ENCODE data around the gene RALB. TPM values are rescaled to one million over a fixed set of nuclear protein-coding genes. Genes with fewer than 3 reads are reported as not detected.

Gene RALB
- total RNA-seq, 2 experiments from 2014 or later: 52.5 to 52.9 TPM

GRCh38 chr2:120245520-120246332 lies 6.9 kb upstream of the RALB start:
- H3K4me3 Mint-ChIP-seq: no peak overlapping the region
- no peak for DNase-seq
- H3K27me3 Mint-ChIP-seq: peaks cover 7% of the 10 kb centered on the region
- ChIA-PET POLR2A (no interaction called here), CTCF (no interaction called here)
- intact Hi-C loops (cut with micrococcal nuclease): no loop called here
- H3K27ac Mint-ChIP-seq: no peak overlapping the region
- H3K36me3 Mint-ChIP-seq: no peaks in the 10 kb centered on the region
- peaks cover 8% of the 10 kb centered on the region for H3K9me3 Mint-ChIP-seq
- no peaks in the 10 kb centered on the region for H3K4me1 Mint-ChIP-seq (ENCODE audit: low read depth)

GRCh38 chr2:120246546-120247300 lies 5.9 kb upstream of the RALB start:
- H3K9me3 Mint-ChIP-seq: peaks cover 8% of the 10 kb centered on the region
- peaks cover 2% of the 10 kb centered on the region for H3K4me1 Mint-ChIP-seq (ENCODE audit: low read depth)
- no peak overlapping the region for H3K4me3 Mint-ChIP-seq
- no peaks in the 10 kb centered on the region for H3K36me3 Mint-ChIP-seq
- peaks cover 7% of the 10 kb centered on the region for H3K27me3 Mint-ChIP-seq
- no peak for DNase-seq
- intact Hi-C loops (cut with micrococcal nuclease): no loop called here
- no peak overlapping the region for H3K27ac Mint-ChIP-seq
- POLR2A ChIA-PET: interaction anchor here (1.0 kb wide), 1 partner anchor 69 kb away, joined by 3 read pairs; no protein-coding TSS in a partner anchor
- CTCF ChIA-PET: interaction anchor here (1.5 kb wide), 1 partner anchor 66 kb away, joined by 4 read pairs; no protein-coding TSS in a partner anchor

- POLR2A ChIA-PET: no interaction called here
- Mint-ChIP-seq H3K4me1 (ENCODE audit: low read depth) (peaks cover 6% of the 10 kb centered on the region), H3K36me3 (no peaks in the 10 kb centered on the region), H3K27me3 (peaks cover 7% of the 10 kb centered on the region), H3K4me3 (no peak overlapping the region), H3K9me3 (peaks cover 8% of the 10 kb centered on the region), H3K27ac (no peak overlapping the region)
- no peak for DNase-seq
- CTCF ChIA-PET: interaction anchor here (1.5 kb wide), 1 partner anchor 65 kb away, joined by 4 read pairs; no protein-coding TSS in a partner anchor
- intact Hi-C loops (cut with micrococcal nuclease): no loop called here
Observed at GRCh38 chr2:120247851-120248250, 4.8 kb upstream of the RALB start.

DNA sequence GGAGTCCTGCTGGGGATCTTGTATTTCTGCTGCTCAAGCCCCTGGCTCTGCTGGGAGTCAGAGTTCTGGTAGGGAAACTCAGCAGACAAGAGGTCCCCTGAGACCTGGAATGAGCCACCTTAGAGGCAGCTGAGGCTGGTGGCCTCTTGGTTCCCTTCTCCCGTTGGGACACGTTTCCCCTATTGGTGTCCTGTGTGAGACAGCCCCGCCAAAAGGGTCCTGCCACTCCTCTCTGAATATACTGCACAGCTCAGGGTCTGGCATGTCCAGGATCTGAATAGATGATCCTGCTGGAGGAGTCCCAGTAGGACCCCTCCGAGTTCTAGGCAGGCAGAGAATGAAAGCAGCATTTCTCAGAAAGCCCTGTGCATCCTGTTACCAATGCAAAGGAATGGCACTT lies 2.0 kb upstream of the RALB start:
- DNase-seq: no peak
- H3K36me3 Mint-ChIP-seq: peaks cover 6% of the 10 kb centered on the region
- CTCF ChIA-PET: interaction anchor here (2.5 to 2.6 kb wide), 2 partner anchors 63 to 75 kb away, joined by 15 to 20 read pairs; no protein-coding TSS in a partner anchor
- no peak overlapping the region for H3K4me3 Mint-ChIP-seq
- POLR2A ChIA-PET: interaction anchor here (1.7 kb wide), 1 partner anchor 18 kb away, joined by 4 read pairs; no protein-coding TSS in a partner anchor
- H3K27me3 Mint-ChIP-seq: peaks cover 7% of the 10 kb centered on the region
- no peak overlapping the region for H3K27ac Mint-ChIP-seq
- H3K9me3 Mint-ChIP-seq: no peaks in the 10 kb centered on the region
- intact Hi-C loops (cut with micrococcal nuclease): no loop called here
- peaks cover 25% of the 10 kb centered on the region for H3K4me1 Mint-ChIP-seq (ENCODE audit: low read depth)

GRCh38 chr2:120251078-120251477 lies 1.6 kb upstream of the RALB start:
- Mint-ChIP-seq H3K27me3 (peaks cover 7% of the 10 kb centered on the region), H3K4me1 (ENCODE audit: low read depth) (peaks cover 29% of the 10 kb centered on the region), H3K9me3 (no peaks in the 10 kb centered on the region), H3K27ac (no peak overlapping the region), H3K4me3 (no peak overlapping the region), H3K36me3 (peaks cover 8% of the 10 kb centered on the region)
- intact Hi-C loops (cut with micrococcal nuclease): no loop called here
- no peak for DNase-seq
- ChIA-PET CTCF (interaction anchor here (0.6 to 2.6 kb wide), 5 partner anchors 15 to 248 kb away, joined by 3 to 20 read pairs (median 4); no protein-coding TSS in a partner anchor), POLR2A (interaction anchor here (1.7 kb wide), 1 partner anchor 18 kb away, joined by 4 read pairs; no protein-coding TSS in a partner anchor)

- peaks cover 12% of the 10 kb centered on the region for H3K36me3 Mint-ChIP-seq
- H3K27me3 Mint-ChIP-seq: peaks cover 7% of the 10 kb centered on the region
- ChIA-PET POLR2A (interaction anchor here (0.9 to 1.7 kb wide), 7 partner anchors 9 to 75 kb away, joined by 3 to 12 read pairs (median 4); partner anchors contain the start of gene TMEM185B), CTCF (interaction anchor here (0.6 to 2.6 kb wide), 10 partner anchors 16 to 249 kb away, joined by 3 to 20 read pairs (median 4); partner anchors contain the start of gene TMEM185B)
- intact Hi-C loops (cut with micrococcal nuclease): loop anchor here (1.0 kb wide), 7 partner anchors 9 to 493 kb away; partner anchors contain the start of genes PTPN4 and TMEM185B
- DNase-seq: no peak
- H3K9me3 Mint-ChIP-seq: no peaks in the 10 kb centered on the region
- peak overlapping the region; percentile 98 for H3K4me3 Mint-ChIP-seq
- H3K27ac Mint-ChIP-seq: peak overlapping the region; percentile 64
- peaks cover 37% of the 10 kb centered on the region for H3K4me1 Mint-ChIP-seq (ENCODE audit: low read depth)
Observed at GRCh38 chr2:120251880-120252224, 800 bp upstream of the RALB start.

DNA sequence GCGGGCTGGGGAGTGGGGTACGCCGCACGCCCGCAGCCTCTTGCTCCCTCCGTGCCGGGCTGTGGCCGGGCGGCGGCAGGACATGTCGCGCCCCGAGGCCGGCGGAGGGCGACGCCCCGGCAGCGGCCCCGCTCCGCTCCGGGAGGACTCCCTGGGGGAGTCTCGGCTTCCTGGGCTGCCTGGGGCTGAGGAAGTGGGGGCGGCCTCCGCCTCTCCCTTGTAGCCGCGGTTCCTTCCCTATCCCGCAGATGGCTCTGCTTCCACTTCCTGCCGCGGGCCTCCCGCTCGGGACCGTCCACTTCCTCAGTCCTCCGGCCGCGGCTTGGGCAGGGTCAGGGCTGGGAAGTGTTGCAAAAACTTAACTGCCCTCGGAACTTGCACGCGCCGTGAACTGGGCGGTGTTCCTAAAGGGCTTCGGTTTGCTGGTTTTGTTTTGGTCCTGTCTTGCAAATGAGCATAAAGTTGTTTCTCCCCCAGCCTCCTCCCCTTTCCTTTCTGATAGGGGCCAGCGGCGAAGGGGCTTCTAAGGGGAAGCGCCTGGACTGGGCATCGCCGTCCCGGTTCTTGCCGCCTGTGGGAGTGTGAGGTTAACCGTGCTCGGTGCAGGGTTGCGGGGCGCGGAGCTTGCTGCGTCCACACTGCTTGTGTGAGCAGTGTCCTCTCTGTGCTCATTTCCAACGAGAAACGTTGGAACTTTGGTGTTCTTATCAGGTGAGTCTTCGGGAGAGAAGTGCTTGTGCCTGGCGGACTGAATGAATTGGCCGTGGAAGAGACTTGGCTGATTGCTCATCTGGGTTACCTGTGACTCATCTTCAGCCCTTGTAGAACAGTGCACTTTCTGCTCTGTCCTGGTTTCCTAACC lies 600 bp downstream of the RALB start:
- CTCF ChIA-PET: interaction anchor here (1.1 to 2.8 kb wide), 6 partner anchors 13 to 77 kb away, joined by 4 to 20 read pairs (median 10); no protein-coding TSS in a partner anchor
- POLR2A ChIA-PET: interaction anchor here (0.9 to 1.7 kb wide), 6 partner anchors 8 to 77 kb away, joined by 3 to 12 read pairs (median 4); no protein-coding TSS in a partner anchor

GRCh38 chr2:120254178-120254577 lies 1.5 kb downstream of the RALB start:
- Mint-ChIP-seq H3K4me3 (peak overlapping the region; percentile 95), H3K27me3 (no peaks in the 10 kb centered on the region), H3K36me3 (peaks cover 21% of the 10 kb centered on the region), H3K4me1 (ENCODE audit: low read depth) (peaks cover 54% of the 10 kb centered on the region), H3K9me3 (no peaks in the 10 kb centered on the region), H3K27ac (no peak overlapping the region)
- no peak for DNase-seq
- intact Hi-C loops (cut with micrococcal nuclease): no loop called here
- ChIA-PET CTCF (interaction anchor here (2.8 kb wide), 1 partner anchor 59 kb away, joined by 17 read pairs; no protein-coding TSS in a partner anchor), POLR2A (no interaction called here)

More for the DNA sequence above, 600 bp downstream of the RALB start:
- H3K36me3 Mint-ChIP-seq: peaks cover 14% of the 10 kb centered on the region
- peaks cover 3% of the 10 kb centered on the region for H3K27me3 Mint-ChIP-seq
- peak overlapping the region; percentile 83 for H3K27ac Mint-ChIP-seq
- peaks cover 50% of the 10 kb centered on the region for H3K4me1 Mint-ChIP-seq (ENCODE audit: low read depth)
- DNase-seq: peak; percentile 59
- H3K9me3 Mint-ChIP-seq: no peaks in the 10 kb centered on the region
- intact Hi-C loops (cut with micrococcal nuclease): no loop called here
- peak overlapping the region; percentile 95 for H3K4me3 Mint-ChIP-seq

- H3K27ac Mint-ChIP-seq: no peak overlapping the region
- H3K4me3 Mint-ChIP-seq: peak overlapping the region; percentile 7
- no peaks in the 10 kb centered on the region for H3K27me3 Mint-ChIP-seq
- H3K4me1 Mint-ChIP-seq (ENCODE audit: low read depth): peaks cover 54% of the 10 kb centered on the region
- intact Hi-C loops (cut with micrococcal nuclease): no loop called here
- no peak for DNase-seq
- CTCF ChIA-PET: interaction anchor here (1.3 to 2.8 kb wide), 2 partner anchors 58 to 80 kb away, joined by 3 to 17 read pairs; no protein-coding TSS in a partner anchor
- POLR2A ChIA-PET: interaction anchor here (1.0 kb wide), 1 partner anchor 15 kb away, joined by 3 read pairs; no protein-coding TSS in a partner anchor
- H3K9me3 Mint-ChIP-seq: peaks cover 3% of the 10 kb centered on the region
- H3K36me3 Mint-ChIP-seq: peaks cover 24% of the 10 kb centered on the region
Observed at GRCh38 chr2:120255071-120255470, 2.4 kb downstream of the RALB start.

DNA sequence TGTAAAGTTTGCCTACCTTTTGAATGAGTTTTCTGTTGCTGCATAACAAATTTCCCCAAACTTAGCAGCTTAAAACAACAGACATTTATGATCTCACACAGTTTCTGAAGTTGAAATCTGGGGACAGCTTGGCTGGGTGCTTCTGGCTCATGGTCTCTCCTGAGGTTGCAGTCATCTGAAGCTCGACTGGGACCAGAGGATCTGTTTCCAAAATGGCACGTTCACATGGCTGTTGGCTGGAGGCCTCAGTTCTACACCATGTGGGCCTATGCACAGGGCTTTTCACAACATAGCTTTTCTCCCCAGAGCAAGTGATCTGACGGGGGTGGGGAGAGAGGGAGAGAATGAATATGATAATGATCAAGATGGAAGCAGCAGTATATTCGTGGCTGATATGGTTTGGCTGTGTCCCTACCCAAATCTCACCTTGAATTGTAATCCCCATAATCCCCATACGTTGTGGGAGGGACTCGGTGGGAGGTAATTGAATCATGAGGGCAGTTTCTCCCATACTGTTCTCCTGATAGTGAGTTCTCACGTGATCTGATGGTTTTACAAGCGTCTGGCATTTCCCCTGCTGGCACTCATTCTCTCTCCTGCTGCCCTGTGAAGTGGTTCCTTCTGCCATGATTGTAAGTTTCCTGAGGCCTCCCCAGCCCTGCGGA lies 3.5 kb downstream of the RALB start:
- no peak for DNase-seq
- Mint-ChIP-seq H3K36me3 (peaks cover 32% of the 10 kb centered on the region), H3K4me1 (ENCODE audit: low read depth) (peaks cover 54% of the 10 kb centered on the region)

More for the DNA sequence above, 3.5 kb downstream of the RALB start:
- CTCF ChIA-PET: interaction anchor here (1.3 to 2.8 kb wide), 2 partner anchors 57 to 81 kb away, joined by 3 to 17 read pairs; no protein-coding TSS in a partner anchor
- Mint-ChIP-seq H3K9me3 (peaks cover 10% of the 10 kb centered on the region), H3K27ac (no peak overlapping the region), H3K27me3 (no peaks in the 10 kb centered on the region), H3K4me3 (no peak overlapping the region)
- POLR2A ChIA-PET: interaction anchor here (1.0 kb wide), 1 partner anchor 16 kb away, joined by 3 read pairs; no protein-coding TSS in a partner anchor
- intact Hi-C loops (cut with micrococcal nuclease): no loop called here

All from activated CD4-positive, alpha-beta memory T cell treated with anti-CD3 and anti-CD28 coated beads for 36 hours (primary cell).